ENCODE measurements around the gene TRIM9. TPM values are rescaled to one million over a fixed set of nuclear protein-coding genes. Genes with fewer than 3 reads are reported as not detected.

Gene TRIM9
- total RNA-seq, 3 donors from 2014 or later, result 0.72 to 8.7 (median 3.9) TPM

GRCh38 chr14:51028851-51029754, 65.8 kb downstream of the TRIM9 start:
- H3K4me3 ChIP-seq, result no peak overlapping the region
- intact Hi-C loops (cut with DNase I, micrococcal nuclease), result no loop called here
- no peaks in the 10 kb centered on the region for H3K9me3 ChIP-seq
- TF ChIP-seq, protein P1, sequence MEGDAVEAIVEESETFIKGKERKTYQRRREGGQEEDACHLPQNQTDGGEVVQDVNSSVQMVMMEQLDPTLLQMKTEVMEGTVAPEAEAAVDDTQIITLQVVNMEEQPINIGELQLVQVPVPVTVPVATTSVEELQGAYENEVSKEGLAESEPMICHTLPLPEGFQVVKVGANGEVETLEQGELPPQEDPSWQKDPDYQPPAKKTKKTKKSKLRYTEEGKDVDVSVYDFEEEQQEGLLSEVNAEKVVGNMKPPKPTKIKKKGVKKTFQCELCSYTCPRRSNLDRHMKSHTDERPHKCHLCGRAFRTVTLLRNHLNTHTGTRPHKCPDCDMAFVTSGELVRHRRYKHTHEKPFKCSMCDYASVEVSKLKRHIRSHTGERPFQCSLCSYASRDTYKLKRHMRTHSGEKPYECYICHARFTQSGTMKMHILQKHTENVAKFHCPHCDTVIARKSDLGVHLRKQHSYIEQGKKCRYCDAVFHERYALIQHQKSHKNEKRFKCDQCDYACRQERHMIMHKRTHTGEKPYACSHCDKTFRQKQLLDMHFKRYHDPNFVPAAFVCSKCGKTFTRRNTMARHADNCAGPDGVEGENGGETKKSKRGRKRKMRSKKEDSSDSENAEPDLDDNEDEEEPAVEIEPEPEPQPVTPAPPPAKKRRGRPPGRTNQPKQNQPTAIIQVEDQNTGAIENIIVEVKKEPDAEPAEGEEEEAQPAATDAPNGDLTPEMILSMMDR (IDR thresholded peaks at IDR 0.05), result no peak
- ATAC-seq (no peak), DNase-seq (no peak)
- H3K4me1 ChIP-seq (ENCODE audit: low read depth), result peaks cover 2% of the 10 kb centered on the region
- no peaks in the 10 kb centered on the region for H3K36me3 ChIP-seq (ENCODE audit: low read depth)

- Histone ChIP-seq H3K4me3 (no peak overlapping the region), H3K9me3 (no peaks in the 10 kb centered on the region), H3K36me3 (ENCODE audit: low read depth) (no peaks in the 10 kb centered on the region), H3K4me1 (ENCODE audit: low read depth) (peaks cover 9% of the 10 kb centered on the region)
- TF ChIP-seq, protein P1 (IDR thresholded peaks at IDR 0.05), result no peak
- intact Hi-C loops (cut with DNase I, micrococcal nuclease), result no loop called here
- DNase-seq, result no peak
- ATAC-seq, result no peak
Measured at GRCh38 chr14:51028361-51028760, 66.5 kb downstream of the TRIM9 start.

GRCh38 chr14:51024377-51024776, 70.5 kb downstream of the TRIM9 start:
- intact Hi-C loops (cut with DNase I, micrococcal nuclease), result no loop called here

DNA sequence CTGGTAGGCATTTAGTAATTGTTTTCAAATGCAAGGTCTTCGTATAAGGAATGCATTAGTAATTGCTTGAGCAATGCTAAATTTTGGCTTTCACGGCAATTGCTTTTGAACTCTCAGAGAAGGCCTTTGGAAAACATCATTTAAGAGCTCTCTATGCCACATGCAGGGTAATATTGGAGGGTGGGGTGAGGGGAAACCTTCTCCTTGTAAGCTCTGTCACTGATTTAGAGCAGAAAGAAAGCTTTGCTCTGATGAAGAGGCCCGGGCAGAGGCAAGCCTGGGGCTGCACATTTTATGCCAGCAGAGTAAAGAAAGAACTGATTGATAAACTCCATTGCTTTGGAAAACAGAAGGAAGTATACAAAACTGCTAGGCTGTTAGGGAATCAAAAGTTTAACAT, 70.9 kb downstream of the TRIM9 start:
- H3K4me1 ChIP-seq (ENCODE audit: low read depth), result peaks cover 15% of the 10 kb centered on the region
- peak in 1 of 3 donors; percentile 21 for DNase-seq
- H3K4me3 ChIP-seq, result no peak overlapping the region
- peak; percentile 27 for ATAC-seq
- H3K9me3 ChIP-seq, result no peaks in the 10 kb centered on the region
- no peaks in the 10 kb centered on the region for H3K36me3 ChIP-seq (ENCODE audit: low read depth)
- TF ChIP-seq, protein P1 (IDR thresholded peaks at IDR 0.05), result no peak
- intact Hi-C loops (cut with DNase I, micrococcal nuclease), result no loop called here

More at GRCh38 chr14:51024377-51024776, 70.5 kb downstream of the TRIM9 start:
- TF ChIP-seq, protein P1 (IDR thresholded peaks at IDR 0.05), result no peak
- H3K4me3 ChIP-seq, result no peak overlapping the region
- H3K36me3 ChIP-seq (ENCODE audit: low read depth), result no peaks in the 10 kb centered on the region
- H3K4me1 ChIP-seq (ENCODE audit: low read depth), result peaks cover 15% of the 10 kb centered on the region
- ATAC-seq (peak; percentile 86), DNase-seq (no peak)
- H3K9me3 ChIP-seq, result no peaks in the 10 kb centered on the region

DNA sequence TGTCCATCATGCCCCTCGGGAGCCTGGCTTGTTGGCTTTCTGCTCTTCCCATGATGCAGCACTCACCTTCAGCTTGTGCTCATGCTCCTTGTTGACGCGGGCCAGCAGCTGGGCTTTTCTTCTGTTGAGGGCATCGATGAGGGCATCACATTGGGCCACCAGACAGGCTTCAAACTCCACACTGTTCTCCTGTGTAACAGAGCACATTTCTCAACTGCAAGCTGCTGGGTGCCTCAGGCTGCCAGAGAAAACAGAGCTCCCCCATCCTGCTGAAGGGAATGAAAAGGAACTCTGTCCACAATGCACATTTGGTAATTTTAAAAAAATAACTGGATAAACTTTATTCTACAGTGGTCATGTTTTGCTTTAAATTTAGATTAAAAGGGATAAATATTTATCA, 72.1 kb downstream of the TRIM9 start:
- ATAC-seq, result no peak
- intact Hi-C loops (cut with DNase I, micrococcal nuclease), result no loop called here
- TF ChIP-seq, protein P1 (IDR thresholded peaks at IDR 0.05), result no peak
- Histone ChIP-seq H3K4me1 (ENCODE audit: low read depth) (peaks cover 15% of the 10 kb centered on the region), H3K36me3 (ENCODE audit: low read depth) (no peaks in the 10 kb centered on the region), H3K9me3 (no peaks in the 10 kb centered on the region), H3K4me3 (no peak overlapping the region)
- DNase-seq, result no peak

All from mucosa of descending colon (tissue), 3 donors.